NCI-H69 (cell line): ENCODE measurements around the gene MDM2.
"Not testable (repeated sequence)": the region's sequence is repeated elsewhere in the genome, so short reads cannot be mapped to it uniquely, and the experiment has no call there.

ENCODE experiments used
- DNase-seq: peaks from one replicate; lab custom pipeline; 2025; lab: John Stamatoyannopoulos, UW

The MDM2 gene

GRCh38 chr12:68786929-68787328, 21.0 kb upstream of the MDM2 start:
- DNase-seq, result peak; percentile 6

DNA sequence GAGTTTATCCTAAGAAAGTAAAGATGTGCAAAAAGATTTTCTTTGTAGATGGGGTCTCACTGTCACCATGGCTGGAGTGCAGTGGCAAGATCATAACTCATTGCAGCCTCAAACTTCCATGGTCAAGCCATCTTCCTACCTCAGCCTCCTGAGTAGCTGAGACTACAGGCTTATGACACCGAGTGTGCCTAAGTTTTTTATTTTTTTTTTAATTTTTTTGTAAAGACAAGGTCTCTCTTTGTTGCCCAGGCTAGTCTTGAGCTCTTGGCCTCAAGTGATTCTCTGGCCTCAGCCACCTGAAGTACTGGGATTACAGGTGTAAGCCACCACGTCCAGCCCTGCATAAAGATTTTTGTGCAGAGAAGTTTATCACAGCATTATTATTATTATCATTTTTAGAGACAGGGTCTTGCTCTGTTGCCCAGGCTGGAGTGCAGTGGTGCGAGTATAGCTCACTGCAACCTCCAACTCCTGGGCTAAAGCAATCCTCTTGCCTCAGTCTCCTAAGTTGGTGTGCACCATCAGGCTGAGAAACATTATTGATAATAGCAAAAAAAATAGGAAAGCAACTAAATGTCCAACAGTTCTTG, 19.3 kb upstream of the MDM2 start:
- no peak for DNase-seq

- DNase-seq, result no peak
Measured at GRCh38 chr12:68789144-68789878, 18.7 kb upstream of the MDM2 start.

GRCh38 chr12:68790081-68790951, 17.7 kb upstream of the MDM2 start:
- peak; percentile 7 for DNase-seq

DNA sequence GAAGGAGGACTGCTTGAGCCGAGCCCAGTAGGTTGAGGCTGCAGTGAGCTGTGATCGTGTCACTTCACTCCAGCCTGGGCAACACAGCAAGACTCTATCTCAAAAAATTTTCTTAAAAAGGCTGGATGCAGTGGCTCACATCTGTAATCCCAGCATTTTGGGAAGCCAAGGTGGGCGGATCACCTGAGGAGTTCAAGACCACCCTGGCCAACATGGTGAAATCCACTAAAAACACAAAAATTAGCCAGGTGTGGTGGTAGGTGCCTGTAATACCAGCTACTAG, 17.1 kb upstream of the MDM2 start:
- DNase-seq, result no peak

DNA sequence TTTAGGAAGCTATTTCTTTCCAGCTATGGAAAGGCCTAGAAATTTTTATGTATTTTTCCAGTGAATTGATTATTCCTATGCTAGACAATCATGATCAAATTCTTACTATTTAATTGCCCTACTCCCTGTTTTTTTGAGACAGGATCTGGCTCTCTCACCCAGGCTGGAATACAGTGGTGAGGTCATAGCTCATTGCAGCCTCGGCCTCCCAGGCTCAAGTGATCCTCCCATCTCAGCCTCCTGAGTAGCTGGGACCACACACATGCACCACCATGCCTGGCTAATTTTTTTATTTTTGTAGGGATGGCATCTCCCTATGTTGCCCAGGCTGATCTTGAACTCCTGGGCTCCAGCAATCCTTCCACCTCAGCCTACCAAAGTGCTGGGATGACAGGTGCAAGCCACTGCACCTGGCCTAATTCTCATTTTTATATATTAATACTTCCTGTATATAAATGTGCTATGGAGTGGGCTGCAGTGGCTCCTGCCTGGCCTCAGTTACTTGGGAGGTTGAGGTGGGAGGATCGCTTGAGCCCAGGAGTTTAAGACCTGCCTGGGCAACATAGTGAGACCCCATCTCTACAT, 16.0 kb upstream of the MDM2 start:
- no peak for DNase-seq

DNA sequence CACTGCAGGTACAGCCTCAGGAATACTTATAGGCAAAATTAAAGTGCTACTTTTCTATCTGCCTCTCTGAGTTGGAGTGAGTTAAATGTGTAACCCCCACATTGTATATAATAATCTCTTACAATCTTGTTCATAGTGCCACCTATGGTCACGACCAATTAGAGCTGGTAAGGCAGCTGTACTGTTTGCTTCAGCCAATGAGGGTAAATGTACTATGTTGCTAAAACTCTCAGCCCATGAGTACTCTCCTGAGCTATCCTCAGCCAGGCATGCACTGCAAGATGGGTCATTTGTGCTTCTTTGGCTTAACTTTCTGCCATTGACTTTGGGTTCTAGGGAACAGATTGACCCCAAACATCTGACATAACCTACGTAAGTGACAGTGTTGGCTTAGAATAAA, 15.0 kb upstream of the MDM2 start:
- peak; percentile 16 for DNase-seq

GRCh38 chr12:68793436-68793835, 14.5 kb upstream of the MDM2 start:
- no peak for DNase-seq

DNA sequence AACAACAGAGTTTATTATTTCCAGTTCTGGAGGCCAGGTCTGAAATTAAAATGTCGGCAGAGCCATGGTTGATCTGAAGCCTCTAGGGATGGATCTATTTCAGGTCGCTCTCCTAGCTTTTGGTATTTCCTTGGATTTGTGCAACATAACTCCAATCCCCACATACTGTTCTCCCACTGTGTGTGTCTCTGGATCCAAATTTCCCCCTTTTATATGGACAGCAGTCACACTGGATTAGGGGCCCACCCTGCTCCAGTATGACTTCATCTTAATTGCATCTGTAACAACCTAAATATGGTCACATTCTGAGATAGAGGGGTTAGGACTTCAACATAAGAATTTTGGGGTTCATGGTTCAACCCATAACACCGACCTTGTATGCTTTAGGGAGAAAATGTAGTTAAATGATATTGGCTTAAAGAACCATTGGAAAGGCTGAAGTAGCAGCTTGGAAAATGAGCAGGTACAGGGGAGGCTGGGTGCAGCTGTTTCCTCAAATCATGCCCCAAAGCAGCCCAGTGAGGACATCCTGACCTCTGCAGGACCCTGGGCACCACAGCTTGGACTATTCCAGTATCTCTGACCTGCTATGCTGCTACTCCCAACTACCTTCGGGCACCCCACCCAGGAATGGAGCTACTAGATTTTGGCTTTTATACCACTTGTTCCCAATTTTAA, 13.9 kb upstream of the MDM2 start:
- no peak for DNase-seq

DNA sequence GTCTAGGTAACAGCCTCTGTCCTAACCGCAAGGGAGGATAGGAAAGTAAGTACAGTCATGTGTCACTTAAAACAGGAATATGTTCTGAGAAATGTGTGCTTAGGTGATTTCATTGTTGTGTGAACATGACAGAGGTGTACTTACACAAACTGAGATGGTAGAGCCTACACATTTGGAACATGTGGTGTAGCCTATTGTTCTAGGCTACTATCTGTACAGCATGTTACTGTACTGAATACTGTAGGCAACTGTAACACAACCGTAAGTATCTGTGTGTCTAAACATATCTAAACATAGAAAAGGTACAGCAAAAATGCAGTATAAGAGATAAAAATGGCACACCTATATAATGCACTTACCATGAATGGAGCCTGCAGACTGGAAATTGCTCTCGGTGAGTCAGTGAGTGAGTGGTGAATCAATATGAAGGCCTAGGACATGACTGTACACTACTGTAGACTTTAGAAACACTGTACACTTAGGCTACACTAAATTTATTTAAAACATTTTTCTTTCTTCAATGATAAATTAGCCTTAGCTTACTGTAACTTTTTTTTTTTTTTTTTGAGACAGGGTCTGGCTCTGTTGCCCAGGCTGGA, 13.2 kb upstream of the MDM2 start:
- DNase-seq, result no peak

DNA sequence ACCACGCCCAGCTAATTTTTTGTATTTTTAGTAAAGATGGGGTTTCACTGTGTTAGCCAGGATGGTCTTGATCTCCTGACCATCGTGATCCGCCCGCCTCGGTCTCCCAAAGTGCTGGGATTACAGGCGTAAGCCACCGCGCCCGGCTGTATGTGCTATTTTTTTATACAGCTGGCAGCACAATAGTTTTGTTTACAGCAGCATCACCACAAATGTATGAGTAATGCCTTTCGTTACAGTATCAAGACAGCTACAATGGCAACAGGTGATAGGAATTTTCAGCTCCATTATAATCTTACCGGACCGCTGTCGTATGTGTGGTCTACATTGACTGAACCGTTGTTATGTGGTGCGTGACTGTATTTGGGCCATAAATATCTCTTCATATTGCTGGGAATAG, 11.6 kb upstream of the MDM2 start:
- DNase-seq, result no peak

GRCh38 chr12:68798882-68799234, 9.1 kb upstream of the MDM2 start:
- DNase-seq, result no peak

DNA sequence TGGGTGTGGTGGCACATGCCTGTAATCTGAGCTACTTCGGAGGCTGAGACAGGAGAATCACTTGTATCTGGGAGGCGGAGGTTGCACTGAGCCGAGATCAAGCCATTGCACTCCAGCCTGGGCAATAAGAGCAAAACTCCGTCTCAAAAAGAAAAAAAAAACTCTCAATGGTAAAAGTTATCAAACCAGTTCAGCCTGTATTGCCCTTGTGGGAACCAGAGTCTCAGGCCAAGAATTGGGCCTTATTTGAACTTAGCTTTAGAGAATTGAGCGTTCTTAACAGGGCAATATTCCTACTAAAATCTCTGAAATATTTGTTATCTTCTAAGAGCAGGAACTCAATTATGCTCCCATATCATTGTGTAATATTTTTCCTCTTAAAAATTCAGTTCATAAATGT, 7.7 kb upstream of the MDM2 start:
- no peak for DNase-seq

DNA sequence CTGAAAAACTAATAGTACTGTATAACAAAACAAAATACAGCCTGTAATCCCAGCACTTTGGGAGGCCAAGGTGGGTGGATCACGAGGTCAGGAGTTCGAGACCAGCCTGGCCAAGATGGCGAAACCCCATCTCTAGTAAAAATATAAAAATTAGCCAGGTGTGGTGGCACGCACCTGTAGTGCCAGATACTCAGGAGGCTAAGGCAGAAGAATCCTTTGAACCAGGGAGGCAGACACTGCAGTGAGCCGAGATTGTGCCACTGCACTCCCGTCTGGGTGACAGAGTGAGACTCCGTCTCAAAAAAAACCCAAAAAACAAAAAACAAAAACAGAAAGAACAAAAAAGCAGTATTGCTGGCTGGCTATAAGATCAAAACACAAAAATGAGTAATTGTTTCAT, 6.9 kb upstream of the MDM2 start:
- DNase-seq, result not testable (repeated sequence)

DNA sequence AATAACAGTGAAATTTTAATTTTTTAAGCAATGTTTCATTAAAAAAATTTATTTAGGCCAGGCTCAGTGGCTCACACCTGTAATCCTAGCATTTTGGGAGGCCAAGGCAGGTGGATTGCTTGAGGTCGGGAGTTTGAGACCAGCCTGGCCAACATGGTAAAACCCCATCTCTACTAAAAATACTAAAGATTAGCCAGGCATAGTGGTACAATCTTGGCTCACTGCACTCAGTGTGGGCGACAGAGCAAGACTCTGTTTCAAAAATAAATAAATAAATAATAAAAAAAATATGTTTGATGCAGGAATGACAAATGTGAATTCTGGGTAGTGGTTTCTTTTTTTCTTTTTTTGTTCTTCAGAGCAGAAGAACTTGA, 5.6 kb upstream of the MDM2 start:
- not testable (repeated sequence) for DNase-seq

- not testable (repeated sequence) for DNase-seq
Measured at GRCh38 chr12:68802911-68803651, 4.9 kb upstream of the MDM2 start.

- no peak for DNase-seq
Measured at GRCh38 chr12:68803948-68804656, 3.9 kb upstream of the MDM2 start.

- DNase-seq, result no peak
Measured at GRCh38 chr12:68804657-68805591, 3.1 kb upstream of the MDM2 start.

DNA sequence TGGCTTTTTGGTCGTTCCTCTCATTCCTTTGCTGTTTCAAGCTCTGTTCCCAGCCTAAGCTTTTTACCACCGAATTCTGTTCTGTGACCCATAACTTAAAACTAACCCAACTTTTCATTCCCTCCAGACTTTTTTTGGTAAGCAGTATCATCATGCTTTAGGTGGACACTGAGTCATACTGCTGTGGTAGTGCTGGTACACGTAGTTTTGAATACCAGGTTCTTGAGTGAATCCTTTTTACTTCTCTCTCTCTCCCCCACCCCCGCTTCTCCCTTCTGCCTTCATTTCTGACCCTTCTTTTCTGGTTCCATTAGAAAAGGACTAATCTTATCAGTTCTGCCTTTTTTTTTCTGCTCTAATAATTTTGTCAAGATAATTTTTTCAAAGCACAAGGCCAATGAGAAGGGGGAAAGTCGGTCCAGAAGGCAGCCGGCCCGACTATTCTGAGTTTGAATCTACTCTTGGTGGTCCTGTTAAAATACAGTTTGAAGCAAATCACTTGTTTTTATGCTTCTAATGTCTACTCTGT, 2.3 kb upstream of the MDM2 start:
- no peak for DNase-seq
